ENCODE data around the gene RGS7BP. TPM values are rescaled to one million over a fixed set of nuclear protein-coding genes. Genes with fewer than 3 reads are reported as not detected.

The RGS7BP gene
- total and polyA plus RNA-seq, 10 of the 15 experiments (the other 5 are each of a cell fraction or from before 2014, with no cell fraction given) = not detected

DNA sequence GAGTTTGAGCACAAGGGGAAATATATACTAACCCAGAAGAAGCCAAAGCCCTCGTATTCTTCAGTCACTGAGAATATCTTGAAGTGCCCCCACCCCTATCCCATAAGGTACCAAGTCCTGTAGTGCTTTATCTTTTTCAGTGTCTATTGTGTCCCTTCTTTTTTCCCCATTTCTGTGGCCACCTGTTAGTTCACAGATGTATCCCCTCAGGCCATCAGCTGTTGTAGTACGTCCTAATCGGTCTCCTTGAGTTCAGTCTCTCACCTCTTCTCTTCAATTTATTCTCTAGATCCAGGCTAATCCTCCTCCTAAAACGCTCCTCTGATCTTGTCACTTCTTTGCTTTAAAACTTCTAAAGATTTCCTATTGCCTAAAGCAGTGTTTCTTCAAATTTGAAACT lies 10.4 kb downstream of the RGS7BP start (continued):
- TF ChIP-seq, protein P1, sequence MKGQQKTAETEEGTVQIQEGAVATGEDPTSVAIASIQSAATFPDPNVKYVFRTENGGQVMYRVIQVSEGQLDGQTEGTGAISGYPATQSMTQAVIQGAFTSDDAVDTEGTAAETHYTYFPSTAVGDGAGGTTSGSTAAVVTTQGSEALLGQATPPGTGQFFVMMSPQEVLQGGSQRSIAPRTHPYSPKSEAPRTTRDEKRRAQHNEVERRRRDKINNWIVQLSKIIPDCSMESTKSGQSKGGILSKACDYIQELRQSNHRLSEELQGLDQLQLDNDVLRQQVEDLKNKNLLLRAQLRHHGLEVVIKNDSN (IDR thresholded peaks at IDR 0.05; ENCODE audit: borderline replicate concordance, extremely low read length, insufficient read depth, low read depth, low read length) = no peak
- no peak for TF ChIP-seq STAT1 (conservative IDR thresholded peaks at IDR 0.05)
- TF ChIP-seq, protein P2, sequence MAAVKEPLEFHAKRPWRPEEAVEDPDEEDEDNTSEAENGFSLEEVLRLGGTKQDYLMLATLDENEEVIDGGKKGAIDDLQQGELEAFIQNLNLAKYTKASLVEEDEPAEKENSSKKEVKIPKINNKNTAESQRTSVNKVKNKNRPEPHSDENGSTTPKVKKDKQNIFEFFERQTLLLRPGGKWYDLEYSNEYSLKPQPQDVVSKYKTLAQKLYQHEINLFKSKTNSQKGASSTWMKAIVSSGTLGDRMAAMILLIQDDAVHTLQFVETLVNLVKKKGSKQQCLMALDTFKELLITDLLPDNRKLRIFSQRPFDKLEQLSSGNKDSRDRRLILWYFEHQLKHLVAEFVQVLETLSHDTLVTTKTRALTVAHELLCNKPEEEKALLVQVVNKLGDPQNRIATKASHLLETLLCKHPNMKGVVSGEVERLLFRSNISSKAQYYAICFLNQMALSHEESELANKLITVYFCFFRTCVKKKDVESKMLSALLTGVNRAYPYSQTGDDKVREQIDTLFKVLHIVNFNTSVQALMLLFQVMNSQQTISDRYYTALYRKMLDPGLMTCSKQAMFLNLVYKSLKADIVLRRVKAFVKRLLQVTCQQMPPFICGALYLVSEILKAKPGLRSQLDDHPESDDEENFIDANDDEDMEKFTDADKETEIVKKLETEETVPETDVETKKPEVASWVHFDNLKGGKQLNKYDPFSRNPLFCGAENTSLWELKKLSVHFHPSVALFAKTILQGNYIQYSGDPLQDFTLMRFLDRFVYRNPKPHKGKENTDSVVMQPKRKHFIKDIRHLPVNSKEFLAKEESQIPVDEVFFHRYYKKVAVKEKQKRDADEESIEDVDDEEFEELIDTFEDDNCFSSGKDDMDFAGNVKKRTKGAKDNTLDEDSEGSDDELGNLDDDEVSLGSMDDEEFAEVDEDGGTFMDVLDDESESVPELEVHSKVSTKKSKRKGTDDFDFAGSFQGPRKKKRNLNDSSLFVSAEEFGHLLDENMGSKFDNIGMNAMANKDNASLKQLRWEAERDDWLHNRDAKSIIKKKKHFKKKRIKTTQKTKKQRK (IDR thresholded peaks at IDR 0.05; ENCODE audit: low read depth, low read length) = no peak
- TF ChIP-seq, protein P3, sequence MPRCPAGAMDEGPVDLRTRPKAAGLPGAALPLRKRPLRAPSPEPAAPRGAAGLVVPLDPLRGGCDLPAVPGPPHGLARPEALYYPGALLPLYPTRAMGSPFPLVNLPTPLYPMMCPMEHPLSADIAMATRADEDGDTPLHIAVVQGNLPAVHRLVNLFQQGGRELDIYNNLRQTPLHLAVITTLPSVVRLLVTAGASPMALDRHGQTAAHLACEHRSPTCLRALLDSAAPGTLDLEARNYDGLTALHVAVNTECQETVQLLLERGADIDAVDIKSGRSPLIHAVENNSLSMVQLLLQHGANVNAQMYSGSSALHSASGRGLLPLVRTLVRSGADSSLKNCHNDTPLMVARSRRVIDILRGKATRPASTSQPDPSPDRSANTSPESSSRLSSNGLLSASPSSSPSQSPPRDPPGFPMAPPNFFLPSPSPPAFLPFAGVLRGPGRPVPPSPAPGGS (IDR thresholded peaks at IDR 0.05; ENCODE audit: borderline replicate concordance, insufficient read depth, low read depth, low read length, poor library complexity, severe bottlenecking) = no peak
- TF ChIP-seq RELA (IDR thresholded peaks at IDR 0.05; ENCODE audit: borderline replicate concordance, partially characterized antibody) = no peak
- TF ChIP-seq PAX5 (IDR thresholded peaks at IDR 0.05; ENCODE audit: borderline replicate concordance, low read depth, low read length) = no peak
- TF ChIP-seq, protein P4, sequence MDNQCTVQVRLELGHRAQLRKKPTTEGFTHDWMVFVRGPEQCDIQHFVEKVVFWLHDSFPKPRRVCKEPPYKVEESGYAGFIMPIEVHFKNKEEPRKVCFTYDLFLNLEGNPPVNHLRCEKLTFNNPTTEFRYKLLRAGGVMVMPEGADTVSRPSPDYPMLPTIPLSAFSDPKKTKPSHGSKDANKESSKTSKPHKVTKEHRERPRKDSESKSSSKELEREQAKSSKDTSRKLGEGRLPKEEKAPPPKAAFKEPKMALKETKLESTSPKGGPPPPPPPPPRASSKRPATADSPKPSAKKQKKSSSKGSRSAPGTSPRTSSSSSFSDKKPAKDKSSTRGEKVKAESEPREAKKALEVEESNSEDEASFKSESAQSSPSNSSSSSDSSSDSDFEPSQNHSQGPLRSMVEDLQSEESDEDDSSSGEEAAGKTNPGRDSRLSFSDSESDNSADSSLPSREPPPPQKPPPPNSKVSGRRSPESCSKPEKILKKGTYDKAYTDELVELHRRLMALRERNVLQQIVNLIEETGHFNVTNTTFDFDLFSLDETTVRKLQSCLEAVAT (IDR thresholded peaks at IDR 0.05) = no peak
- TF ChIP-seq, protein P5, sequence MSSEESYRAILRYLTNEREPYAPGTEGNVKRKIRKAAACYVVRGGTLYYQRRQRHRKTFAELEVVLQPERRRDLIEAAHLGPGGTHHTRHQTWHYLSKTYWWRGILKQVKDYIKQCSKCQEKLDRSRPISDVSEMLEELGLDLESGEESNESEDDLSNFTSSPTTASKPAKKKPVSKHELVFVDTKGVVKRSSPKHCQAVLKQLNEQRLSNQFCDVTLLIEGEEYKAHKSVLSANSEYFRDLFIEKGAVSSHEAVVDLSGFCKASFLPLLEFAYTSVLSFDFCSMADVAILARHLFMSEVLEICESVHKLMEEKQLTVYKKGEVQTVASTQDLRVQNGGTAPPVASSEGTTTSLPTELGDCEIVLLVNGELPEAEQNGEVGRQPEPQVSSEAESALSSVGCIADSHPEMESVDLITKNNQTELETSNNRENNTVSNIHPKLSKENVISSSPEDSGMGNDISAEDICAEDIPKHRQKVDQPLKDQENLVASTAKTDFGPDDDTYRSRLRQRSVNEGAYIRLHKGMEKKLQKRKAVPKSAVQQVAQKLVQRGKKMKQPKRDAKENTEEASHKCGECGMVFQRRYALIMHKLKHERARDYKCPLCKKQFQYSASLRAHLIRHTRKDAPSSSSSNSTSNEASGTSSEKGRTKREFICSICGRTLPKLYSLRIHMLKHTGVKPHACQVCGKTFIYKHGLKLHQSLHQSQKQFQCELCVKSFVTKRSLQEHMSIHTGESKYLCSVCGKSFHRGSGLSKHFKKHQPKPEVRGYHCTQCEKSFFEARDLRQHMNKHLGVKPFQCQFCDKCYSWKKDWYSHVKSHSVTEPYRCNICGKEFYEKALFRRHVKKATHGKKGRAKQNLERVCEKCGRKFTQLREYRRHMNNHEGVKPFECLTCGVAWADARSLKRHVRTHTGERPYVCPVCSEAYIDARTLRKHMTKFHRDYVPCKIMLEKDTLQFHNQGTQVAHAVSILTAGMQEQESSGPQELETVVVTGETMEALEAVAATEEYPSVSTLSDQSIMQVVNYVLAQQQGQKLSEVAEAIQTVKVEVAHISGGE (CRISPR knock-in tag; IDR thresholded peaks at IDR 0.05) = no peak
- TF ChIP-seq IRF4 (IDR thresholded peaks at IDR 0.05; ENCODE audit: low read depth, low read length) = no peak
- no peak for TF ChIP-seq SUPT20H (IDR thresholded peaks at IDR 0.05; ENCODE audit: borderline replicate concordance, control insufficient read depth, low read depth, low read length)
- no peak for TF ChIP-seq GABPA (IDR thresholded peaks at IDR 0.05; ENCODE audit: low read depth)
